ENCODE measurements around the gene UQCC2. TPM values are rescaled to one million over a fixed set of nuclear protein-coding genes. Genes with fewer than 3 reads are reported as not detected.

The UQCC2 gene
- total and polyA plus RNA-seq, 4 donors = 6.8 to 75.9 (median 22.4) TPM

GRCh38 chr6:33731751-33732282, 20.3 kb upstream of the UQCC2 start:
- Histone ChIP-seq H3K27ac (ENCODE audit: low read depth in 1 of 2, low read length in 2 of 2) (no peak overlapping the region), H3K9ac (ENCODE audit: low read depth in 1 of 2, low read length in 2 of 2) (no peak overlapping the region)
- TF ChIP-seq SP1 (IDR thresholded peaks at IDR 0.05) (peak; percentile 46), CTCF (IDR thresholded peaks at IDR 0.05; ENCODE audit: low read depth, low read length, missing input control) (no peak), RAD21 (IDR thresholded peaks at IDR 0.05) (no peak), YY1 (IDR thresholded peaks at IDR 0.05) (no peak), FOXA1 (IDR thresholded peaks at IDR 0.05) (no peak), GABPA (IDR thresholded peaks at IDR 0.05 in 1 of 2, conservative IDR thresholded peaks at IDR 0.05 in 1 of 2) (no peak), EGR1 (IDR thresholded peaks at IDR 0.05; ENCODE audit: low read depth in 2 of 2) (no peak), FOXA2 (IDR thresholded peaks at IDR 0.05) (no peak), RXRA (IDR thresholded peaks at IDR 0.05) (peak in 1 of 2 donors; percentile 36), ATF3 (IDR thresholded peaks at IDR 0.05) (no peak), REST (IDR thresholded peaks at IDR 0.05) (no peak), ZBTB33 (IDR thresholded peaks at IDR 0.05) (no peak), HNF4G (IDR thresholded peaks at IDR 0.05) (no peak), MAX (IDR thresholded peaks at IDR 0.05) (no peak), NR2F2 (IDR thresholded peaks at IDR 0.05) (peak; percentile 25), JUND (IDR thresholded peaks at IDR 0.05) (no peak), HNF4A (conservative IDR thresholded peaks at IDR 0.05) (peak in 1 of 2 donors; percentile 32), TAF1 (conservative IDR thresholded peaks at IDR 0.05) (no peak)

More at GRCh38 chr6:33731751-33732282, 20.3 kb upstream of the UQCC2 start:
- DNase-seq (ENCODE audit: low spot score) = no peak
- H3K36me3 ChIP-seq (ENCODE audit: control insufficient read depth in 4 of 4, insufficient read depth in 3 of 4, low read depth in 1 of 4, low read length in 3 of 4) = no peaks in the 10 kb centered on the region
- WGBS = 82% methylated on average over 9 of the region's 9 CpGs
- peaks cover 0 to 4% (median 1%) of the 10 kb centered on the region in 4 donors for H3K4me1 ChIP-seq (ENCODE audit: control insufficient read depth in 4 of 4, insufficient read depth in 4 of 4, low read length in 3 of 4)
- H3K9me3 ChIP-seq (ENCODE audit: control insufficient read depth in 4 of 4, low read length in 3 of 4) = no peaks in the 10 kb centered on the region
- no peaks in the 10 kb centered on the region for H3K27me3 ChIP-seq (ENCODE audit: control insufficient read depth in 4 of 4, insufficient read depth in 4 of 4, low read length in 3 of 4)
- H3K4me3 ChIP-seq (ENCODE audit: low read depth in 1 of 3, low read length in 3 of 3) = no peak overlapping the region

All from liver (tissue), 9 donors.